SK-N-SH (cell line): ENCODE measurements around the gene MEIS1. TPM values are rescaled to one million over a fixed set of nuclear protein-coding genes. Genes with fewer than 3 reads are reported as not detected.

Source experiments
- CTCF ChIA-PET: fragments of 300-600, 350-600 bp; formaldehyde crosslinking; extraction: SDS; loops from one replicate; lab custom pipeline; 2021; lab: Yijun Ruan, JAX
- POLR2A ChIA-PET: fragments of 350-600 bp; sonication (Branson Sonifier 250); formaldehyde crosslinking; extraction: SDS; loops from one replicate; lab custom pipeline; 2020; ENCODE audit warnings: antibody characterized with exemption, inconsistent platforms; lab: Yijun Ruan, JAX
- DNase-seq: peaks from one replicate; pipeline ENCODE4 v3.0.0; 2012
- H2AFZ ChIP-seq: fragments of 200-600 bp; sonication (generic); 2 replicates; pipeline ENCODE4 v1.8.1; 2016; ENCODE audit warnings: antibody characterized with exemption, mild to moderate bottlenecking, low read depth
- H3F3A ChIP-seq: fragments of 200-600 bp; sonication (generic); replicated peaks from 2 replicates; pipeline ENCODE3; 2016; ENCODE audit warnings: antibody characterized with exemption, mild to moderate bottlenecking; ENCODE audit not compliant: insufficient read depth
- H3K27ac ChIP-seq, 2 experiments: fragments of 200-500 bp in 1 of 2; fragments of 200-600 bp in 1 of 2; sonication (Bioruptor generic) in 1 of 2; sonication (generic), shearing (Covaris generic) in 1 of 2; 2 replicates each; pipeline versions ENCODE4 v1.5.1 to v1.6.1; 2014 to 2016; ENCODE audit warnings: low read depth in 2 of 2, inconsistent platforms in 1 of 2, low read length in 1 of 2, mild to moderate bottlenecking in 1 of 2, mixed read lengths in 1 of 2
- H3K27me3 ChIP-seq: fragments of 200-600 bp; sonication (generic), shearing (Covaris generic); 2 replicates; pipeline ENCODE4 v1.6.1; 2016; ENCODE audit warnings: mixed run types; ENCODE audit not compliant: insufficient read depth
- H3K36me3 ChIP-seq, 2 experiments: fragments of 200-500 bp in 1 of 2; fragments of 200-600 bp in 1 of 2; sonication (Bioruptor generic) in 1 of 2; sonication (generic) in 1 of 2; replicated peaks in 1 of 2; 2 replicates each; pipeline versions ENCODE3 to v1.5.1; 2014 to 2016; ENCODE audit warnings: low read length in 1 of 2, mild to moderate bottlenecking in 1 of 2; ENCODE audit not compliant: insufficient read depth in 2 of 2, control insufficient read depth in 1 of 2
- H3K4me1 ChIP-seq, 2 experiments: fragments of 200-500 bp in 1 of 2; fragments of 200-600 bp in 1 of 2; sonication (Bioruptor generic) in 1 of 2; sonication (generic), shearing (Covaris generic) in 1 of 2; 2 replicates each; pipeline versions ENCODE4 v1.5.1 to v1.6.1; 2014 to 2016; ENCODE audit warnings: low read depth in 1 of 2, low read length in 1 of 2, mixed run types in 1 of 2; ENCODE audit not compliant: insufficient read depth in 2 of 2, control insufficient read depth in 1 of 2
- H3K4me2 ChIP-seq: fragments of 200-600 bp; sonication (generic), shearing (Covaris generic); 2 replicates; pipeline ENCODE4 v1.6.1; 2017; ENCODE audit warnings: mixed run types
- H3K4me3 ChIP-seq, 2 experiments: fragments of 200-500 bp in 1 of 2; fragments of 200-600 bp in 1 of 2; sonication (Bioruptor generic) in 1 of 2; sonication (generic), shearing (Covaris generic) in 1 of 2; 2 replicates each; pipeline versions ENCODE4 v1.5.1 to v1.8.1; 2014 to 2016; ENCODE audit warnings: low read depth in 2 of 2, inconsistent platforms in 1 of 2, low read length in 1 of 2, mild to moderate bottlenecking in 1 of 2, mixed read lengths in 1 of 2, moderate library complexity in 1 of 2
- H3K79me2 ChIP-seq: fragments of 200-600 bp; sonication (generic); 2 replicates; pipeline ENCODE4 v1.8.1; 2017; ENCODE audit warnings: mild to moderate bottlenecking; ENCODE audit not compliant: insufficient read depth
- H3K9ac ChIP-seq: fragments of 200-600 bp; sonication (generic); 2 replicates; pipeline ENCODE4 v1.6.1; 2017; ENCODE audit warnings: mixed run types
- H3K9me2 ChIP-seq: fragments of 200-600 bp; sonication (generic); 2 replicates; pipeline ENCODE4 v1.6.1; 2017; ENCODE audit warnings: mixed run types
- H3K9me3 ChIP-seq: fragments of 200-600 bp; sonication (generic); 2 replicates; pipeline ENCODE4 v1.6.1; 2017; ENCODE audit warnings: mixed run types, mild to moderate bottlenecking, moderate library complexity
- H4K20me1 ChIP-seq: fragments of 200-600 bp; sonication (generic); 2 replicates; pipeline ENCODE4 v1.6.1; 2017; ENCODE audit warnings: mild to moderate bottlenecking, mixed run types; ENCODE audit not compliant: insufficient read depth
- CHD2 ChIP-seq: fragments of 150-350 bp; IDR thresholded peaks from 2 replicates; pipeline ENCODE4 v1.6.1; 2018; ENCODE audit warnings: low read length; ENCODE audit not compliant: partially characterized antibody
- ELF1 ChIP-seq: IDR thresholded peaks from 2 replicates; pipeline ENCODE4 v1.4.0; 2012
- FOXJ3 ChIP-seq: sonication (generic); formaldehyde crosslinking; IDR thresholded peaks from 2 replicates; pipeline ENCODE4 v1.5.1; 2020; ENCODE audit warnings: mild to moderate bottlenecking, missing genetic modification reagents
- FOXM1 ChIP-seq: IDR thresholded peaks from 2 replicates; pipeline ENCODE4 v1.4.0; 2012; ENCODE audit warnings: low read depth, mild to moderate bottlenecking
- GATA2 ChIP-seq: sonication (generic); formaldehyde crosslinking; IDR thresholded peaks from 2 replicates; pipeline ENCODE4 v1.5.0; 2020; ENCODE audit warnings: mild to moderate bottlenecking, missing genetic modification reagents
- MEF2A ChIP-seq: IDR thresholded peaks from 2 replicates; pipeline ENCODE4 v1.4.0; 2012; ENCODE audit warnings: low read depth, borderline replicate concordance
- NFIC ChIP-seq: IDR thresholded peaks from 2 replicates; pipeline ENCODE4 v1.4.0; 2012; ENCODE audit warnings: borderline replicate concordance
- POLR2AphosphoS5 ChIP-seq: IDR thresholded peaks from 2 replicates; pipeline ENCODE4 v1.6.1; 2012; ENCODE audit warnings: low read depth, low read length
- RAD21 ChIP-seq: IDR thresholded peaks from 2 replicates; pipeline ENCODE4 v1.6.1; 2012; ENCODE audit warnings: mild to moderate bottlenecking, low read length
- RCOR1 ChIP-seq: fragments of 150-350 bp; IDR thresholded peaks from 2 replicates; pipeline ENCODE4 v1.6.1; 2017; ENCODE audit warnings: antibody characterized with exemption, low read length
- RXRA ChIP-seq: IDR thresholded peaks from 2 replicates; pipeline ENCODE4 v1.4.0; 2012; ENCODE audit warnings: low read depth, mild to moderate bottlenecking, borderline replicate concordance
- TAF1 ChIP-seq: IDR thresholded peaks from 2 replicates; pipeline ENCODE4 v1.6.1; 2012; ENCODE audit warnings: low read depth, mild to moderate bottlenecking, low read length, moderate library complexity, borderline replicate concordance
- YY1 ChIP-seq: IDR thresholded peaks from 2 replicates; pipeline ENCODE4 v1.4.0; 2012; ENCODE audit warnings: low read depth, mild to moderate bottlenecking
- WGBS: methylation state at CpG from one replicate; pipeline ENCODE4 v1.1.6; 2017; ENCODE audit warnings: low lambda C conversion rate; 5-methylcytosine and 5-hydroxymethylcytosine counted together
- polyA plus RNA-seq, 3 experiments: library from polyadenylated mRNA; depleted of rRNA; stranded (reverse); fragments of >200 nt; gene quantifications; 2 replicates each; pipeline ENCODE4 v1.2.3, GENCODE V29; 2012
- TF ChIP-seq, protein P1 (sequence below): IDR thresholded peaks from 2 replicates; pipeline ENCODE4 v1.6.1; 2012; ENCODE audit warnings: mild to moderate bottlenecking, low read depth, low read length, moderate library complexity
- TF ChIP-seq, protein P2 (sequence below): fragments of 150-350 bp; IDR thresholded peaks from 2 replicates; pipeline ENCODE4 v1.6.1; 2016; ENCODE audit warnings: mild to moderate bottlenecking, low read depth, low read length
- TF ChIP-seq, protein P3 (sequence below): IDR thresholded peaks from 2 replicates; pipeline ENCODE4 v1.4.0; 2012; ENCODE audit warnings: low read depth, borderline replicate concordance

Gene MEIS1
- polyA plus RNA-seq, 1 of the 3 experiments (the other 2 are of a cell fraction), result 16.9 TPM

DNA sequence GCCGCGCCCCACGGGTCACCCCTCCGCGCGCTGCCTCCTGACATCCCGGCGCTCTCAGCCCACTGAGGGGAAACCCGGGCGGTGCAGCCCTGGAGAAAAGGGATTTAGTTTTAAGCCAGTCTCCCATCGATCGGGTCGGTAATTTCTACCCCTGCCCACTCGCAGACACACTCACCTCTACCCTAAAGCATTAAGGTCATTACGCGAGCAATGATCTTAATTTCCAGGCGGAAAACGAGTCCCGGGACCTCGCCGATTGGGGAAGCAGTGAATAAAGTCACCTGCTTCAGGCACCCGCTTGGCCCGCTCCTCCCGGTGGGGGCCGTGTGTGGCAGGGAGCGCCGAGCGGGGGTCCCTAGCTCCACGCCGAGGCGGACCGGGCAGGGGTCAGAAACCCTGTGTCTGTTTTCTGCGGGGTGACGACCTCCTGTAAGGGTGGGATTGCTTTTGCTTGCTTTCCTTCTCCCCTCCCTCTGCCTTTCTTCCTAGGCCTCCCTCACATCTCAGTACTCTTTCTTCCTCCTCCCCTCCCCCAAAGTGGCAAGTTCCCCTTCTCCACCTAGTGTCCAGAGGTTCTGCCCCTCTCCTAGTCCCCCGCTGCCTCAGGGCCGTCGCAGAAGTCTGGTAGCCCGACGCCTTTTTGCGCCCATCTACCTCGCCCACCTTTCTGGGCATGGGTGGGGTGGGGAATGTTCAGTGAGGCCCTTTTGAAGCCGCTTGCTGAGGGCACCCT lies 142.6 kb downstream of the MEIS1 start:
- H3K27me3 ChIP-seq, result no peaks in the 10 kb centered on the region
- ChIA-PET POLR2A (no interaction called here), CTCF (interaction anchor here (1.0 to 4.6 kb wide), 7 partner anchors 139 to 1073 kb away, joined by 3 to 35 read pairs (median 19); partner anchors contain the start of gene MEIS1)
- WGBS, result 94% methylated on average over 26 of the region's 42 CpGs
- H3K4me2 ChIP-seq, result no peak overlapping the region
- peaks cover 5 to 16% of the 10 kb centered on the region in 2 experiments; a peak in 2 of 4 replicates for H3K4me1 ChIP-seq
- no peak overlapping the region for H3K4me3 ChIP-seq
- H3K9me2 ChIP-seq, result no peaks in the 10 kb centered on the region
- no peaks in the 10 kb centered on the region for H3K79me2 ChIP-seq
- H2AFZ ChIP-seq, result no peak overlapping the region
- no peaks in the 10 kb centered on the region for H3K9me3 ChIP-seq
- DNase-seq, result no peak
- H3K36me3 ChIP-seq, result peaks cover 3 to 4% of the 10 kb centered on the region in 2 experiments
- H3F3A ChIP-seq, result peaks cover 14% of the 10 kb centered on the region
- H4K20me1 ChIP-seq, result no peaks in the 10 kb centered on the region
- no peak overlapping the region for H3K9ac ChIP-seq
- TF ChIP-seq, protein P1, sequence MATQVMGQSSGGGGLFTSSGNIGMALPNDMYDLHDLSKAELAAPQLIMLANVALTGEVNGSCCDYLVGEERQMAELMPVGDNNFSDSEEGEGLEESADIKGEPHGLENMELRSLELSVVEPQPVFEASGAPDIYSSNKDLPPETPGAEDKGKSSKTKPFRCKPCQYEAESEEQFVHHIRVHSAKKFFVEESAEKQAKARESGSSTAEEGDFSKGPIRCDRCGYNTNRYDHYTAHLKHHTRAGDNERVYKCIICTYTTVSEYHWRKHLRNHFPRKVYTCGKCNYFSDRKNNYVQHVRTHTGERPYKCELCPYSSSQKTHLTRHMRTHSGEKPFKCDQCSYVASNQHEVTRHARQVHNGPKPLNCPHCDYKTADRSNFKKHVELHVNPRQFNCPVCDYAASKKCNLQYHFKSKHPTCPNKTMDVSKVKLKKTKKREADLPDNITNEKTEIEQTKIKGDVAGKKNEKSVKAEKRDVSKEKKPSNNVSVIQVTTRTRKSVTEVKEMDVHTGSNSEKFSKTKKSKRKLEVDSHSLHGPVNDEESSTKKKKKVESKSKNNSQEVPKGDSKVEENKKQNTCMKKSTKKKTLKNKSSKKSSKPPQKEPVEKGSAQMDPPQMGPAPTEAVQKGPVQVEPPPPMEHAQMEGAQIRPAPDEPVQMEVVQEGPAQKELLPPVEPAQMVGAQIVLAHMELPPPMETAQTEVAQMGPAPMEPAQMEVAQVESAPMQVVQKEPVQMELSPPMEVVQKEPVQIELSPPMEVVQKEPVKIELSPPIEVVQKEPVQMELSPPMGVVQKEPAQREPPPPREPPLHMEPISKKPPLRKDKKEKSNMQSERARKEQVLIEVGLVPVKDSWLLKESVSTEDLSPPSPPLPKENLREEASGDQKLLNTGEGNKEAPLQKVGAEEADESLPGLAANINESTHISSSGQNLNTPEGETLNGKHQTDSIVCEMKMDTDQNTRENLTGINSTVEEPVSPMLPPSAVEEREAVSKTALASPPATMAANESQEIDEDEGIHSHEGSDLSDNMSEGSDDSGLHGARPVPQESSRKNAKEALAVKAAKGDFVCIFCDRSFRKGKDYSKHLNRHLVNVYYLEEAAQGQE, result no peak
- no peak for TF ChIP-seq MEF2A
- TF ChIP-seq CHD2, result no peak
- TF ChIP-seq RAD21, result no peak
- TF ChIP-seq GATA2 (CRISPR knock-in tag), result no peak
- TF ChIP-seq TAF1, result no peak
- TF ChIP-seq RXRA, result no peak
- no peak overlapping the region for H3K27ac ChIP-seq

DNA sequence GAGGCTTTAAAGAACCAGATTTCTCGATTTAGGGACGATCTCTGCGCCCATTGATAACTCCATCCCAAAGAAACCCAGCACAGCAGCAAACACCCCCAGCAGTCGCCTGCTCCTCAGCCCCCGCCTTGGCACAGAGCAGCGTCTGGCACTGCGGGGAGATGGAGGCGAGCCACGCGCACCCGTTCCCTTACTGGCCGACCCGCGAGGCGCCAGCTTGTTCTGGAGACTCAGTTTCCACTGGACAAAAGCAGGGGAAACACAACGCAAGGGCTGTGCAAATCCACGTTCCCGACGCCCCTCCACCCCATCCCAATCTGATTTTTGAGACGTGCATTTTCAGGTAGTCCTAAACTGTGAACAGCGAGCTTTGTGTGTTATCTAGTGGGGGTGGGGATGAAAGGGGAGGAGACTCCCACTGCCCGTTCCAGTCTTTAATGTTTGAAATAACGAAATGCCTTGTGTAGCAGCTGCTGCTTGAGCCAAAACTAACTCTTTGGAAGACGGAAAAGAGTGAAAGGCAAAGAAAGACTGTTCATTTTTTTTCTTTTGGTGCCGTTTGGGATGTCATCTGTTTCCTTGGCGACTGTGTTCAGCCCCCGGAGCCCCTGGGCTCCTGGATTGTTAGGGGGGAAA lies 143.2 kb downstream of the MEIS1 start:
- Histone ChIP-seq H3K4me2 (no peak overlapping the region), H3F3A (peaks cover 14% of the 10 kb centered on the region), H3K36me3 (no peaks in the 10 kb centered on the region), H3K79me2 (no peaks in the 10 kb centered on the region), H3K27me3 (no peaks in the 10 kb centered on the region), H3K9me2 (no peaks in the 10 kb centered on the region), H3K9ac (no peak overlapping the region), H2AFZ (no peak overlapping the region), H3K9me3 (no peaks in the 10 kb centered on the region), H3K27ac (no peak overlapping the region), H4K20me1 (no peaks in the 10 kb centered on the region), H3K4me3 (no peak overlapping the region), H3K4me1 (peaks cover 5 to 16% of the 10 kb centered on the region in 2 experiments; a peak in 2 of 4 replicates)
- 80% methylated on average over 27 of the region's 27 CpGs for WGBS
- DNase-seq, result no peak
- ChIA-PET POLR2A (no interaction called here), CTCF (interaction anchor here (1.3 kb wide), 1 partner anchor 638 kb away, joined by 3 read pairs; no protein-coding TSS in a partner anchor)
- TF ChIP-seq FOXJ3 (CRISPR knock-in tag) (no peak), FOXM1 (no peak), MEF2A (no peak), RAD21 (no peak), YY1 (no peak), ELF1 (no peak), POLR2AphosphoS5 (no peak), NFIC (no peak), RCOR1 (no peak)
- TF ChIP-seq, protein P2, sequence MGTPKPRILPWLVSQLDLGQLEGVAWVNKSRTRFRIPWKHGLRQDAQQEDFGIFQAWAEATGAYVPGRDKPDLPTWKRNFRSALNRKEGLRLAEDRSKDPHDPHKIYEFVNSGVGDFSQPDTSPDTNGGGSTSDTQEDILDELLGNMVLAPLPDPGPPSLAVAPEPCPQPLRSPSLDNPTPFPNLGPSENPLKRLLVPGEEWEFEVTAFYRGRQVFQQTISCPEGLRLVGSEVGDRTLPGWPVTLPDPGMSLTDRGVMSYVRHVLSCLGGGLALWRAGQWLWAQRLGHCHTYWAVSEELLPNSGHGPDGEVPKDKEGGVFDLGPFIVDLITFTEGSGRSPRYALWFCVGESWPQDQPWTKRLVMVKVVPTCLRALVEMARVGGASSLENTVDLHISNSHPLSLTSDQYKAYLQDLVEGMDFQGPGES, result no peak
- TF ChIP-seq, protein P3, sequence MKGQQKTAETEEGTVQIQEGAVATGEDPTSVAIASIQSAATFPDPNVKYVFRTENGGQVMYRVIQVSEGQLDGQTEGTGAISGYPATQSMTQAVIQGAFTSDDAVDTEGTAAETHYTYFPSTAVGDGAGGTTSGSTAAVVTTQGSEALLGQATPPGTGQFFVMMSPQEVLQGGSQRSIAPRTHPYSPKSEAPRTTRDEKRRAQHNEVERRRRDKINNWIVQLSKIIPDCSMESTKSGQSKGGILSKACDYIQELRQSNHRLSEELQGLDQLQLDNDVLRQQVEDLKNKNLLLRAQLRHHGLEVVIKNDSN, result no peak
- TF ChIP-seq, protein P1, result no peak
